Panc1 (cell line): ENCODE measurements around the gene OGFOD2. TPM values are rescaled to one million over a fixed set of nuclear protein-coding genes. Genes with fewer than 3 reads are reported as not detected.

Experiments used
- ATAC-seq: fragments of 200-7000 bp; cut with Tn5 transposase; 2 replicates; pipeline ENCODE4 v1.9.1; 2020; ENCODE audit warnings: mild to moderate bottlenecking, moderate library complexity
- BruUV-seq: library from RNA; stranded (reverse); fragments of 400-500 nt; replicated peaks from 2 replicates; lab custom pipeline; 2021; lab: Mats Ljungman, UMichigan
- CTCF ChIA-PET: fragments of 300-600 bp; sonication (Branson Sonifier 250); formaldehyde crosslinking; loops from one replicate; lab custom pipeline; 2022; ENCODE audit warnings: antibody characterized with exemption; lab: Charles Lee
- POLR2A ChIA-PET: fragments of 300-600 bp; sonication (Branson Sonifier 250); formaldehyde crosslinking; loops from one replicate; lab custom pipeline; 2022; ENCODE audit warnings: antibody characterized with exemption; lab: Charles Lee
- DNase-seq: peaks from one replicate; pipeline ENCODE4 v3.0.0-alpha.2; 2010; ENCODE audit warnings: low read depth, low spot score
- H3K27ac ChIP-seq: 2 replicates; pipeline ENCODE4 v1.5.1; 2011; ENCODE audit warnings: mild to moderate bottlenecking, low read length, inconsistent platforms
- H3K27me3 ChIP-seq: fragments of 200-500 bp; sonication (Bioruptor generic); 2 replicates; pipeline ENCODE4 v1.6.0; 2014; ENCODE audit warnings: low read length, inconsistent platforms; ENCODE audit not compliant: control insufficient read depth, insufficient read depth
- H3K36me3 ChIP-seq: fragments of 200-500 bp; sonication (Bioruptor generic); 2 replicates; pipeline ENCODE4 v1.5.1; 2014; ENCODE audit warnings: inconsistent platforms, mild to moderate bottlenecking, low read length, moderate library complexity; ENCODE audit not compliant: control insufficient read depth, insufficient read depth
- H3K4me1 ChIP-seq: 2 replicates; pipeline ENCODE4 v1.5.1; 2011; ENCODE audit warnings: inconsistent platforms, mild to moderate bottlenecking, low read length, moderate library complexity; ENCODE audit not compliant: control insufficient read depth, insufficient read depth
- H3K4me3 ChIP-seq, 2 experiments: 2 replicates each; pipeline ENCODE4 v1.5.1; 2011 to 2012; ENCODE audit warnings: low read depth in 2 of 2, low read length in 2 of 2, mild to moderate bottlenecking in 2 of 2, inconsistent platforms in 1 of 2, moderate library complexity in 1 of 2
- H3K9me3 ChIP-seq: fragments of 200-500 bp; sonication (Bioruptor generic); 2 replicates; pipeline ENCODE4 v1.5.1; 2014; ENCODE audit warnings: low read depth, mild to moderate bottlenecking, inconsistent platforms, low read length, moderate library complexity; ENCODE audit not compliant: control insufficient read depth, insufficient read depth
- CTCF ChIP-seq: fragments of 450-650 bp; IDR thresholded peaks from 2 replicates; pipeline ENCODE4 v1.5.1; 2017; ENCODE audit warnings: mild to moderate bottlenecking
- POLR2AphosphoS5 ChIP-seq: IDR thresholded peaks from 2 replicates; pipeline ENCODE4 v1.6.1; 2012; ENCODE audit warnings: mild to moderate bottlenecking, low read depth, low read length, moderate library complexity
- SIN3A ChIP-seq: IDR thresholded peaks from 2 replicates; pipeline ENCODE4 v1.6.1; 2012; ENCODE audit warnings: low read depth, mild to moderate bottlenecking, low read length, moderate library complexity, borderline replicate concordance; ENCODE audit not compliant: insufficient read depth
- TCF7L2 ChIP-seq: IDR thresholded peaks from 2 replicates; pipeline ENCODE4 v1.6.1; 2011; ENCODE audit warnings: mild to moderate bottlenecking, low read depth, low read length, inconsistent platforms
- in situ Hi-C: cut with HindIII; loops from 2 replicates; pipeline ENCODE4 v1.10.0; 2016; ENCODE audit warnings: low sequenced_read_pairs, low pct_unique_long_range_greater_than_20kb
- intact Hi-C: fragments of 100-400 bp; cut with micrococcal nuclease; formaldehyde crosslinking; loops from one replicate; pipeline ENCODE4 v1.10.0; 2022; ENCODE audit not compliant: unreplicated experiment
- total RNA-seq: library from RNA; stranded (reverse); gene quantifications from one replicate; pipeline ENCODE4 v1.2.1, GENCODE V29; 2021; ENCODE audit not compliant: unreplicated experiment
- TF ChIP-seq, protein P1 (sequence below), 2 experiments: IDR thresholded peaks; 2 replicates each; pipeline ENCODE4 v1.6.1; 2011 to 2012; ENCODE audit warnings: low read depth in 2 of 2, control low read depth in 1 of 2, low read length in 1 of 2, mild to moderate bottlenecking in 1 of 2, moderate library complexity in 1 of 2; ENCODE audit not compliant: insufficient read depth in 1 of 2

OGFOD2 gene
- total RNA-seq, 1 experiment from 2014 or later: 32.0 TPM

DNA sequence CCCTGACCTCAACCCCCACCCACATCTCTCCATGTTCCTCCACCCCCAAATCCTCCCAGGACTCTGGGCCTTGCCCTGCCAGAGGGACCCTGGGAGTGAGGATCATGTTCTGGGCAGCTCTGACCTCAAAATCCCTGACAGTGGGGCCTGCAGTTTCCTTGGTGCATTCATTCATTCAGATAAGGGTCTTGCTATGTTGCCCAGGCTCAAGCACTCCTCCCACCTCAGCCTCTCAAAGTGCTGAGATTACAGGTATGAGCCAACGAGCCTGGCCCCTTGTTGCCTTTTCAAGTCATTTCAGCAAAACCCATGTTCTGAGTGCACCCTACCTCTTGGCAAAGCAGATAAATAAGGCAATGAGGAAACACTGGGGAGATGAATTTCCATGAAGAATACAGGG lies 35.1 kb downstream of the OGFOD2 start:
- ChIA-PET POLR2A (no interaction called here), CTCF (no interaction called here)
- Histone ChIP-seq H3K9me3 (no peaks in the 10 kb centered on the region), H3K36me3 (no peaks in the 10 kb centered on the region), H3K4me3 (no peak overlapping the region), H3K27ac (no peak overlapping the region), H3K4me1 (no peaks in the 10 kb centered on the region), H3K27me3 (no peaks in the 10 kb centered on the region)
- BruUV-seq: no TSS peak
- no peak for ATAC-seq
- TF ChIP-seq POLR2AphosphoS5: no peak
- TF ChIP-seq, protein P1, sequence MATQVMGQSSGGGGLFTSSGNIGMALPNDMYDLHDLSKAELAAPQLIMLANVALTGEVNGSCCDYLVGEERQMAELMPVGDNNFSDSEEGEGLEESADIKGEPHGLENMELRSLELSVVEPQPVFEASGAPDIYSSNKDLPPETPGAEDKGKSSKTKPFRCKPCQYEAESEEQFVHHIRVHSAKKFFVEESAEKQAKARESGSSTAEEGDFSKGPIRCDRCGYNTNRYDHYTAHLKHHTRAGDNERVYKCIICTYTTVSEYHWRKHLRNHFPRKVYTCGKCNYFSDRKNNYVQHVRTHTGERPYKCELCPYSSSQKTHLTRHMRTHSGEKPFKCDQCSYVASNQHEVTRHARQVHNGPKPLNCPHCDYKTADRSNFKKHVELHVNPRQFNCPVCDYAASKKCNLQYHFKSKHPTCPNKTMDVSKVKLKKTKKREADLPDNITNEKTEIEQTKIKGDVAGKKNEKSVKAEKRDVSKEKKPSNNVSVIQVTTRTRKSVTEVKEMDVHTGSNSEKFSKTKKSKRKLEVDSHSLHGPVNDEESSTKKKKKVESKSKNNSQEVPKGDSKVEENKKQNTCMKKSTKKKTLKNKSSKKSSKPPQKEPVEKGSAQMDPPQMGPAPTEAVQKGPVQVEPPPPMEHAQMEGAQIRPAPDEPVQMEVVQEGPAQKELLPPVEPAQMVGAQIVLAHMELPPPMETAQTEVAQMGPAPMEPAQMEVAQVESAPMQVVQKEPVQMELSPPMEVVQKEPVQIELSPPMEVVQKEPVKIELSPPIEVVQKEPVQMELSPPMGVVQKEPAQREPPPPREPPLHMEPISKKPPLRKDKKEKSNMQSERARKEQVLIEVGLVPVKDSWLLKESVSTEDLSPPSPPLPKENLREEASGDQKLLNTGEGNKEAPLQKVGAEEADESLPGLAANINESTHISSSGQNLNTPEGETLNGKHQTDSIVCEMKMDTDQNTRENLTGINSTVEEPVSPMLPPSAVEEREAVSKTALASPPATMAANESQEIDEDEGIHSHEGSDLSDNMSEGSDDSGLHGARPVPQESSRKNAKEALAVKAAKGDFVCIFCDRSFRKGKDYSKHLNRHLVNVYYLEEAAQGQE (IDR thresholded peaks at IDR 0.05; ENCODE audit: insufficient read depth in 1 of 2, low read depth in 2 of 2, low read length in 1 of 2): no peak
- no peak for TF ChIP-seq SIN3A
- no peak for TF ChIP-seq CTCF
- TF ChIP-seq TCF7L2: no peak
- DNase-seq: no peak
- intact Hi-C loops (no loop called here), in situ Hi-C loops (no loop called here)

DNA sequence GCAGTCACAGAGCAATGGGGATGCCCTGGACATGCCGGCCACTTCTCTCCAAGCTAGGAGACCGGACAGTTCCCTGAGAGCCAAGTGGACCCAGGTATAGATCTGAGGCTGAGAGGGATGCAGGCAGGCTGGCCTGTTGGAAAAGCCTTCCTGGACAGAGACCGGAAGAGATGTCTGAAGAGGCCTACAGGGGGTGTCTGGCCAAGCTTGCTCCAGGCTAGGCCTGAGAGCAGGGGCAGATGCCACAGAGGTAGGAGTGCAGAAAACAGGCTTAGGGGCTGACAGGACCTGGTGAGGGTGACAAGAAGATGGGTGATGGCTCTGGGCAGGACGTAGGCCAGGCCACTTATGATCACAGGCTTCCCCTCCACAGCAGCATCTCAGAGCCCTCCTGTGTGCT lies 35.6 kb downstream of the OGFOD2 start:
- TF ChIP-seq POLR2AphosphoS5: no peak
- no peak for TF ChIP-seq TCF7L2
- TF ChIP-seq, protein P1 (IDR thresholded peaks at IDR 0.05; ENCODE audit: insufficient read depth in 1 of 2, low read depth in 2 of 2, low read length in 1 of 2): no peak
- no peak for TF ChIP-seq SIN3A
- TF ChIP-seq CTCF: no peak
- intact Hi-C loops: no loop called here
- Histone ChIP-seq H3K4me3 (no peak overlapping the region), H3K36me3 (no peaks in the 10 kb centered on the region), H3K4me1 (no peaks in the 10 kb centered on the region), H3K9me3 (no peaks in the 10 kb centered on the region), H3K27ac (no peak overlapping the region), H3K27me3 (no peaks in the 10 kb centered on the region)
- no TSS peak for BruUV-seq
- no peak for DNase-seq
- ChIA-PET CTCF (no interaction called here), POLR2A (no interaction called here)
- in situ Hi-C loops: no loop called here
- peak; percentile 51 for ATAC-seq
